DOHH2 (cell line): ENCODE results near the gene LILRB2.

Source experiments
- H3F3A ChIP-seq: fragments of 200-600 bp; sonication (generic), shearing (Covaris generic); 2 replicates; pipeline ENCODE4 v1.6.0; 2016; ENCODE audit warnings: antibody characterized with exemption, mild to moderate bottlenecking; ENCODE audit not compliant: control insufficient read depth, insufficient read depth
- H3K27ac ChIP-seq: fragments of 200-600 bp; sonication (generic); 2 replicates; pipeline ENCODE4 v1.5.1; 2014; ENCODE audit warnings: low read depth, mild to moderate bottlenecking, low read length, moderate library complexity
- H3K27me3 ChIP-seq: fragments of 200-600 bp; sonication (generic); 2 replicates; pipeline ENCODE4 v1.6.1; 2014; ENCODE audit warnings: mild to moderate bottlenecking, low read length, mixed read lengths; ENCODE audit not compliant: control insufficient read depth
- H3K36me3 ChIP-seq: fragments of 200-600 bp; sonication (generic); 2 replicates; pipeline ENCODE4 v1.6.1; 2014; ENCODE audit warnings: mild to moderate bottlenecking, low read length, moderate library complexity, mixed read lengths; ENCODE audit not compliant: control insufficient read depth
- H3K4me1 ChIP-seq: fragments of 200-600 bp; sonication (generic); 2 replicates; pipeline ENCODE4 v1.6.1; 2014; ENCODE audit warnings: mild to moderate bottlenecking, low read length, mixed read lengths; ENCODE audit not compliant: control insufficient read depth
- H3K4me2 ChIP-seq: fragments of 200-600 bp; sonication (generic); 2 replicates; pipeline ENCODE4 v1.6.0; 2014; ENCODE audit warnings: mild to moderate bottlenecking, low read length, moderate library complexity
- H3K4me3 ChIP-seq: fragments of 200-600 bp; sonication (generic); 2 replicates; pipeline ENCODE4 v1.5.1; 2014; ENCODE audit warnings: mild to moderate bottlenecking, low read length, mixed read lengths
- H3K79me2 ChIP-seq: fragments of 200-600 bp; sonication (generic); 2 replicates; pipeline ENCODE4 v1.6.1; 2014; ENCODE audit warnings: mild to moderate bottlenecking, low read length, mixed read lengths; ENCODE audit not compliant: control insufficient read depth
- H3K9me2 ChIP-seq: fragments of 200-600 bp; sonication (generic); replicated peaks from 2 replicates; pipeline ENCODE4 v1.6.1; 2014; ENCODE audit warnings: mild to moderate bottlenecking, low read length, mixed read lengths; ENCODE audit not compliant: control insufficient read depth
- H3K9me3 ChIP-seq: fragments of 200-600 bp; sonication (generic); 2 replicates; pipeline ENCODE4 v1.6.1; 2014; ENCODE audit warnings: antibody characterized with exemption, low read length, mixed read lengths; ENCODE audit not compliant: control insufficient read depth, insufficient read depth
- H4K20me1 ChIP-seq: fragments of 200-600 bp; sonication (generic); 2 replicates; pipeline ENCODE4 v1.6.0; 2014; ENCODE audit warnings: low read depth, mild to moderate bottlenecking, antibody characterized with exemption, low read length, moderate library complexity; ENCODE audit not compliant: control insufficient read depth, insufficient read depth
- EZH2phosphoT487 ChIP-seq: fragments of 200-600 bp; sonication (generic); IDR thresholded peaks from 2 replicates; pipeline ENCODE4 v1.6.1; 2017; ENCODE audit warnings: borderline replicate concordance, mild to moderate bottlenecking, antibody characterized with exemption, low read length, moderate library complexity, mixed read lengths
- TF ChIP-seq, protein P1 (sequence below): fragments of 200-600 bp; sonication (generic); IDR thresholded peaks from one replicate; pipeline ENCODE4 v1.5.1; 2014; ENCODE audit warnings: antibody characterized with exemption, mild to moderate bottlenecking, low read depth, low read length; ENCODE audit not compliant: poor library complexity, severe bottlenecking

Gene LILRB2

DNA sequence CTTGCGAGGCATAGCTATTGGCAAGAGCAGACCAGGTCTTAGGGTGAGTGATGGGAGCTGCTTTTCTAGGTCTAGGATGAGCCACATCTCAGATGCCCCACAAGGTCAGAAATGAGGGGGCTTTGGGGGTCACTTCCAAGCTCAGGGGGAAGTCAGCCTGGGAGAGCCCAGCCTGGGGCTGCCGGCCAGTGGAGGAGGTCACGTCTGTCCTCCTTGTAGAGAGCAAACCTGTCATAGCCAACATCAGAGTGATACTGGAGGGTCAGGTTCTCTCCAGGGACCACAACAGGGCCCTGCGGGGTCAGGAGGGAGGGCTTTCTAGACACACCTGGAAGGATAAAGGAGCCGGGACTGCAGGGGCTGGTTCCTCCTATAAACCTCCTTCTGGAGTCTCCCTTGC is 29.6 kb upstream of the LILRB2 start:
- Histone ChIP-seq H3K9me3 (no peaks in the 10 kb centered on the region), H3K4me1 (no peaks in the 10 kb centered on the region), H3K27ac (no peak overlapping the region), H4K20me1 (no peaks in the 10 kb centered on the region), H3K4me3 (no peak overlapping the region), H3K36me3 (no peaks in the 10 kb centered on the region), H3K27me3 (peaks cover 32% of the 10 kb centered on the region), H3K79me2 (no peaks in the 10 kb centered on the region), H3F3A (no peaks in the 10 kb centered on the region), H3K4me2 (no peak overlapping the region), H3K9me2 (no peaks in the 10 kb centered on the region)
- no peak for TF ChIP-seq EZH2phosphoT487
- TF ChIP-seq, protein P1, sequence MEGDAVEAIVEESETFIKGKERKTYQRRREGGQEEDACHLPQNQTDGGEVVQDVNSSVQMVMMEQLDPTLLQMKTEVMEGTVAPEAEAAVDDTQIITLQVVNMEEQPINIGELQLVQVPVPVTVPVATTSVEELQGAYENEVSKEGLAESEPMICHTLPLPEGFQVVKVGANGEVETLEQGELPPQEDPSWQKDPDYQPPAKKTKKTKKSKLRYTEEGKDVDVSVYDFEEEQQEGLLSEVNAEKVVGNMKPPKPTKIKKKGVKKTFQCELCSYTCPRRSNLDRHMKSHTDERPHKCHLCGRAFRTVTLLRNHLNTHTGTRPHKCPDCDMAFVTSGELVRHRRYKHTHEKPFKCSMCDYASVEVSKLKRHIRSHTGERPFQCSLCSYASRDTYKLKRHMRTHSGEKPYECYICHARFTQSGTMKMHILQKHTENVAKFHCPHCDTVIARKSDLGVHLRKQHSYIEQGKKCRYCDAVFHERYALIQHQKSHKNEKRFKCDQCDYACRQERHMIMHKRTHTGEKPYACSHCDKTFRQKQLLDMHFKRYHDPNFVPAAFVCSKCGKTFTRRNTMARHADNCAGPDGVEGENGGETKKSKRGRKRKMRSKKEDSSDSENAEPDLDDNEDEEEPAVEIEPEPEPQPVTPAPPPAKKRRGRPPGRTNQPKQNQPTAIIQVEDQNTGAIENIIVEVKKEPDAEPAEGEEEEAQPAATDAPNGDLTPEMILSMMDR: no peak

DNA sequence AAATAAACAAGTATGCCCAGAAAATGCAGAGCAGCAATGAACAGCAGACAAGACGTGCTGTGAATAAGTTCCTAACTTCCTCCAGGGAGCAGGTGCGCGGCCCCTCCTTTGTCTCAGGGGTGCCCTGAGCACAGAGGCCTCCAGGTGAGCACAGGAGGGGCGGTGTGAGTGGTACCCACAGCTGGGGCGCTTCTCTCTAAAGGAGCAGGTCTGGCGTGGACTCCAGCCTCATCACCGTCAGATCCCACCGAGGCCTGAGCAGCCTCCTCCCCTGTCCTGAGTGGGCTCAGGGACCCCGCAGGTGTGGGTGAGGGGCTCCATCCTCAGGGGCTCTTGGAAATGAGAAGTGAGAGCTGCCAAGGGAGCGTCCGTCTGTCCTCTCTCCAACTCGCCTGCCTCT is 28.9 kb upstream of the LILRB2 start:
- Histone ChIP-seq H3K4me3 (no peak overlapping the region), H3K9me2 (no peaks in the 10 kb centered on the region), H4K20me1 (no peaks in the 10 kb centered on the region), H3K9me3 (no peaks in the 10 kb centered on the region), H3K36me3 (no peaks in the 10 kb centered on the region), H3K4me2 (no peak overlapping the region), H3K27me3 (peaks cover 36% of the 10 kb centered on the region), H3F3A (no peaks in the 10 kb centered on the region), H3K4me1 (no peaks in the 10 kb centered on the region), H3K27ac (no peak overlapping the region), H3K79me2 (no peaks in the 10 kb centered on the region)
- TF ChIP-seq, protein P1: no peak
- no peak for TF ChIP-seq EZH2phosphoT487

DNA sequence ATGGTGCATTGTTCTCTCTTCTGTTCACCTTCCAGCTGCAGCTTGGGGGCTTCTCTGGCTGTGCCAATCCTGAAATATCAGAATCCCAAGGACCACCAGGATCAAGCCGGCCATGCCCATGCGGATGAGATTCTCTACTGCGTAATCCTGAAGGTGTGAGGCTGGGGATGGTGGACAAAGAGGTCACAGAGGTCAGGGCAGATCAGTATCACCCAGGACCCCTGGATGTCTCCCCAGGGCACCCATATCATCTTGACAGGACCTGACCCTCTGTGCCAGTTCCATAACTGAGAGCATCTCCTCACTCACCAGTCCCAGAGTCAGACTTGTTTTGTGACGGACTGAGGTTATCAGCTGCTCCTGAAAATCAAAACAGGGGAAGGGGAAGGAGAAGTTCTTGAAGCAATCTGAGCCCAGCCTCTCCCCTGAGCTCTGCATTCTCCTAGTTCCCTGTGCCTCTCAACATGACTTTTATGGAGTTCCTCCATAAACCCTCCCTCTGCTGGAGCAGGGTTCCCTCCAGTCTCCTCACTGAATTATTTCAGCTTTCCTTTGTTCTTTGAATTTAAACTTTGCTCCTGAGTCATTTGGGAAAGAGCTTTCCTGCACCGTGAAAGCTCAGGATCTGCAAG is 26.6 kb upstream of the LILRB2 start:
- no peak overlapping the region for H3K27ac ChIP-seq
- TF ChIP-seq, protein P1: no peak
- TF ChIP-seq EZH2phosphoT487: no peak
- H3F3A ChIP-seq: no peaks in the 10 kb centered on the region
- H3K27me3 ChIP-seq: peaks cover 25% of the 10 kb centered on the region
- H3K4me1 ChIP-seq: peaks cover 10% of the 10 kb centered on the region
- no peaks in the 10 kb centered on the region for H3K9me3 ChIP-seq
- no peaks in the 10 kb centered on the region for H4K20me1 ChIP-seq
- no peaks in the 10 kb centered on the region for H3K9me2 ChIP-seq
- H3K36me3 ChIP-seq: no peaks in the 10 kb centered on the region
- H3K79me2 ChIP-seq: no peaks in the 10 kb centered on the region
- H3K4me3 ChIP-seq: no peak overlapping the region
- no peak overlapping the region for H3K4me2 ChIP-seq
